GM12864 (cell line): Measurements from ENCODE around the gene AGXT.

Experiments
- DNase-seq: peaks from one replicate; pipeline ENCODE4 v3.0.0-alpha.2; 2011; ENCODE audit warnings: low read depth
- H3K4me3 ChIP-seq: 2 replicates; pipeline ENCODE4 v1.5.1; 2011; ENCODE audit warnings: mild to moderate bottlenecking, low read depth, low read length, control low read depth
- TF ChIP-seq, protein P1 (sequence below): IDR thresholded peaks from 2 replicates; pipeline ENCODE4 v1.5.1; 2011; ENCODE audit warnings: low read depth, mild to moderate bottlenecking, moderate library complexity, low read length, control low read depth, inconsistent platforms; ENCODE audit errors: missing control alignments

Gene AGXT

DNA sequence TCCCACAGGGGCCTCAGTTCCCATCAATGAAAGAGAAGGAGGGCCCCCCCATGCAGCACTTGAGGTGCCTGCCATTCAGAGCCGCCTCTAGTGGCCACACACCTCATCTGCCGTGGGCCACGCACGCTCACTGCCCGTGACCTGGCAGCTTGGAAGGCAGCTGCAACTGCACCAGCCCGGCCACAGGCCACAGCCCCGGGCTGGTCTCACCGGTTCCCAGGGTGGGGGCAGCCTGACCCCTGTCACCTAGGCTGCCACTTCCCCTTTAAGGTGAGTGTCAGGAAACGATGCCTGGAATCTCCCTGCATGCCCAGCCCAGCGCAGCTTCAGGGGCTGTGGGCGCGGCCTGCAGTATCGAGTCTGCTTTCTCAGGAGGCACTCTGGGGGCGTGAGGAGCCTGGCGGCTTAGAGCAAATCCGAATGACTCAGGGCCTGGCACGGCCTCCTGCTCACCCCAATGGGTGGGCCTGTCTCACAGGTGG, 24.8 kb downstream of the AGXT start:
- no peak overlapping the region for H3K4me3 ChIP-seq
- no peak for DNase-seq
- TF ChIP-seq, protein P1, sequence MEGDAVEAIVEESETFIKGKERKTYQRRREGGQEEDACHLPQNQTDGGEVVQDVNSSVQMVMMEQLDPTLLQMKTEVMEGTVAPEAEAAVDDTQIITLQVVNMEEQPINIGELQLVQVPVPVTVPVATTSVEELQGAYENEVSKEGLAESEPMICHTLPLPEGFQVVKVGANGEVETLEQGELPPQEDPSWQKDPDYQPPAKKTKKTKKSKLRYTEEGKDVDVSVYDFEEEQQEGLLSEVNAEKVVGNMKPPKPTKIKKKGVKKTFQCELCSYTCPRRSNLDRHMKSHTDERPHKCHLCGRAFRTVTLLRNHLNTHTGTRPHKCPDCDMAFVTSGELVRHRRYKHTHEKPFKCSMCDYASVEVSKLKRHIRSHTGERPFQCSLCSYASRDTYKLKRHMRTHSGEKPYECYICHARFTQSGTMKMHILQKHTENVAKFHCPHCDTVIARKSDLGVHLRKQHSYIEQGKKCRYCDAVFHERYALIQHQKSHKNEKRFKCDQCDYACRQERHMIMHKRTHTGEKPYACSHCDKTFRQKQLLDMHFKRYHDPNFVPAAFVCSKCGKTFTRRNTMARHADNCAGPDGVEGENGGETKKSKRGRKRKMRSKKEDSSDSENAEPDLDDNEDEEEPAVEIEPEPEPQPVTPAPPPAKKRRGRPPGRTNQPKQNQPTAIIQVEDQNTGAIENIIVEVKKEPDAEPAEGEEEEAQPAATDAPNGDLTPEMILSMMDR = no peak

- no peak for DNase-seq
- no peak overlapping the region for H3K4me3 ChIP-seq
- TF ChIP-seq, protein P1 = no peak
These were observed 25.4 kb downstream of the AGXT start for GRCh38 chr2:240894006-240894405.

- TF ChIP-seq, protein P1 = no peak
- H3K4me3 ChIP-seq = no peak overlapping the region
- no peak for DNase-seq
These were observed 26.4 kb downstream of the AGXT start for GRCh38 chr2:240894836-240895558.

DNA sequence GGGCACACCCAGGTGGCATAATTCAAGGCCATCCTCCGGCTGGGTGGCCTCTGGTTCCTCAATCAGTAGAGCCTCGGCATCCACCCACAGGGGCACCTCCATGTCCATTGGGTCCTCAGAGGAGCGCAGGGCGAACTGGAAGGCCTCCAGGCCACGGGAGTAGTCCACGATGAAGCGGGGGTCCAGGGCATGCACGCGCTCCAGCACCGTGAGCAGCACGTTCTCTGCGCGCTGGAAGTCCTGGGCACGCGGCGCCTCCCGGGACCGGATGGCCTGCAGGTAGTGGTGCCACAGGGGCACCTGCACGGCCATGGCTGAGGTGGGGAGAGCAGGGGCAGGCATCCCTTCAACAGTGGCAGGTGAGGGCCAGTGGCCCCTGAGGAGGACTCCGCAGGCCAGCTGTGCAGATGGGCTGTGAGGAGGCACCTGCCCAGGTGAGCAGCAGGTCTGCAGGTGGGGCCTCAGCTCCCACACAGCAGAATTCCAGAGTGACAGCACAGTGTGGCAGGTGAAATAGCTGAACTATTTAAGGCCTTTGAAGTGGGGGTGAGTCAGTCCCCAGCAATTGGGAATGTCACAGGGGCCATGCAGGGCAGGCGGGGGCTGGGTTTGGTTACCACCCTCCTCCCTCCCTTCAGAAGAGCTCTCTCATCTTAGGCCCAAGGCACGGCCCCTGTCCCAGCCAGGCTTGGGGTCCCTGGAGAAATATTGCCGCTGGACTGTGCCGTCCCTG, 27.2 kb downstream of the AGXT start, which contains the start of gene MAB21L4:
Gene MAB21L4, minus strand, starts transcription at position 501 of the 733 bp plus-strand sequence. Its CDS starts 159 bp downstream, at position 342.
- no peak for DNase-seq
- no peak within 1 kb of the TSS for H3K4me3 ChIP-seq
- TF ChIP-seq, protein P1 = no peak

- TF ChIP-seq, protein P1 = no peak
- no peak overlapping the region for H3K4me3 ChIP-seq
- DNase-seq = no peak
These were observed 27.8 kb downstream of the AGXT start for GRCh38 chr2:240896394-240896793.

DNA sequence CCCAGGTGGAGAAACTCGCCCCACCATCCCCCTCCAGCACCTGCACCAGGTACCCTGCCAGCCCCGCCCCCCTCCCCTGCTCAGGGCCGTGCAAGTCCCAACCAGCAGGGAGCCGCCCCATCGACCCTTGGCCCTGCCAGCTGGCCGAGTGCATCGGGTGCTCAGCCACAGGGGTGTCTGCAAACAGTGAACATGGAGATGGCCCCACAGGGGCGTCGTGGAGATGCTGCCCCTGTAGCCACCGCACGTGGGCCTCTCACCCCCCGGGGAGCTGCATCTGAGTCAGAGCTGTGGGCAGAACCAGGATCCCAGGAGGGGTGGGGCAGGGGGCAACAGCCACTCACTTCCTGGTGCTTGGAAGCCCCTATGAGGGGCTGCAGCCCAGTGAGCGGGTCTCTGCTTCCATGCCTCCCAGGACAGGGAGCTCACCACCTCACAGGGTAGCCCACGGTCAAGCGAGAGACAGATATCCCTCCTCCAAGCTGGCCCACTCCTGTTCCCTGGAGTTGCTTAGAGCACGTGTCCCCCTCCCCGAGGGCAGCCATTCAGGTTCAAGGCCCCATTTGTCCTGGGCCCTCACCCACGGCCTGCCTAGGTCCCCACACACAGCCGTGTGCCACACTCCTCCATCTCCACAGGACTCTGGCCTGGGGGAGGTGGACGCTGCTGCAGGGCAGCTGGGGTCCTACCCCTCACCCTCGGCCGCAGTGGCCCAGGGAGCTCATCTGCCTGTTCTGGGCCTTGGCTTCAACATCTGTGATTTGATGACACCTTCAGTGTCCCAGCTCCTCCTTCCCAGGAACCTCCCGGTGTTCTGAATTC, 28.5 kb downstream of the AGXT start:
- TF ChIP-seq, protein P1 = no peak
- no peak for DNase-seq
- no peak overlapping the region for H3K4me3 ChIP-seq
